Prostate gland (tissue), 2 donors: ENCODE measurements around the gene PAXX.

Experiments used
- CTCF ChIP-seq, 4 experiments: fragments of 200-600 bp in 2 of 4; fragments of 450-650 bp in 2 of 4; sonication (generic) in 2 of 4; IDR thresholded peaks; 1 replicate in 3 of 4; 2 replicates in 1 of 4; pipeline ENCODE4 v1.5.1; 2016 to 2019; ENCODE audit warnings: antibody characterized with exemption in 4 of 4, mild to moderate bottlenecking in 2 of 4, moderate library complexity in 2 of 4
- POLR2AphosphoS5 ChIP-seq: sonication (generic); formaldehyde crosslinking; IDR thresholded peaks from one replicate; pipeline ENCODE4 v1.6.1; 2017; ENCODE audit warnings: antibody characterized with exemption

- TF ChIP-seq POLR2AphosphoS5 (no peak), CTCF (IDR thresholded peaks at IDR 0.05) (no peak)
Observed at GRCh38 chr9:136944212-136944518, 48.1 kb upstream of the PAXX start.
